IPS DF 6.9 (cell line): ENCODE results near the gene PERCC1.

ENCODE experiments used
- DNase-seq: peaks from one replicate; pipeline ENCODE4 v3.0.0-alpha.2; 2013; ENCODE audit warnings: low read depth, low spot score
- H3K27ac ChIP-seq: one replicate; pipeline ENCODE4 v1.5.1; 2013; ENCODE audit warnings: low read length, control low read depth
- H3K27me3 ChIP-seq: 2 replicates; pipeline ENCODE4 v1.6.1; 2013; ENCODE audit warnings: mild to moderate bottlenecking, low read length; ENCODE audit not compliant: control insufficient read depth, insufficient read depth
- H3K36me3 ChIP-seq: 2 replicates; pipeline ENCODE4 v1.6.1; 2013; ENCODE audit warnings: low read length; ENCODE audit not compliant: control insufficient read depth, insufficient read depth
- H3K4me1 ChIP-seq: 2 replicates; pipeline ENCODE4 v1.6.1; 2013; ENCODE audit warnings: low read length; ENCODE audit not compliant: control insufficient read depth, insufficient read depth
- H3K4me3 ChIP-seq: 2 replicates; pipeline ENCODE4 v1.5.1; 2013; ENCODE audit warnings: mild to moderate bottlenecking, low read length
- H3K9me3 ChIP-seq: 2 replicates; pipeline ENCODE4 v1.6.1; 2013; ENCODE audit warnings: low read length, inconsistent platforms; ENCODE audit not compliant: control insufficient read depth, insufficient read depth
- WGBS: extraction: QIAGEN DNeasy Blood & Tissue Kit; methylation state at CpG from one replicate; pipeline ENCODE4 v1.1.7; 2013; ENCODE audit warnings: mixed read lengths, missing lambda C conversion rate; ENCODE audit not compliant: insufficient read length, insufficient coverage; 5-methylcytosine and 5-hydroxymethylcytosine counted together

Gene PERCC1

GRCh38 chr16:1412847-1413246 is 18.0 kb upstream of the PERCC1 start:
- WGBS: no CpG with 5 or more reads among the region's 2 CpGs
- H3K4me3 ChIP-seq: no peak overlapping the region
- H3K4me1 ChIP-seq: no peaks in the 10 kb centered on the region; the same call in 1 of the 2 replicates
- no peaks in the 10 kb centered on the region for H3K36me3 ChIP-seq
- H3K9me3 ChIP-seq: no peaks in the 10 kb centered on the region
- no peaks in the 10 kb centered on the region for H3K27me3 ChIP-seq
- no peak for DNase-seq
- no peak overlapping the region for H3K27ac ChIP-seq

- Histone ChIP-seq H3K4me3 (peak overlapping the region; percentile 81; the same call in 1 of the 2 replicates), H3K4me1 (no peaks in the 10 kb centered on the region), H3K27ac (no peak overlapping the region), H3K27me3 (no peaks in the 10 kb centered on the region), H3K36me3 (no peaks in the 10 kb centered on the region; the same call in 1 of the 2 replicates), H3K9me3 (no peaks in the 10 kb centered on the region)
- peak; percentile 43 for DNase-seq
- WGBS: no CpG with 5 or more reads among the region's 85 CpGs
Observed at GRCh38 chr16:1413684-1414531, 17.0 kb upstream of the PERCC1 start.

- no peak for DNase-seq
- WGBS: no CpG with 5 or more reads among the region's 72 CpGs
- Histone ChIP-seq H3K27ac (no peak within 1 kb of the TSS), H3K36me3 (no peaks in the 10 kb centered on the region; the same call in 1 of the 2 replicates), H3K4me1 (no peaks in the 10 kb centered on the region), H3K4me3 (peak within 1 kb of the TSS; percentile 81; the same call in 1 of the 2 replicates), H3K9me3 (no peaks in the 10 kb centered on the region), H3K27me3 (no peaks in the 10 kb centered on the region)
Observed at GRCh38 chr16:1414532-1415260, 16.2 kb upstream of the PERCC1 start, which contains the start of gene UNKL. UNKL (minus strand) TSS chr16:1414704; CDS start chr16:1414691, 13 bp downstream.

- H3K4me3 ChIP-seq: no peak overlapping the region
- no peak overlapping the region for H3K27ac ChIP-seq
- H3K9me3 ChIP-seq: no peaks in the 10 kb centered on the region
- H3K27me3 ChIP-seq: no peaks in the 10 kb centered on the region
- DNase-seq: no peak
- H3K4me1 ChIP-seq: no peaks in the 10 kb centered on the region
- no peaks in the 10 kb centered on the region; the same call in 1 of the 2 replicates for H3K36me3 ChIP-seq
- no CpG with 5 or more reads among the region's 3 CpGs for WGBS
Observed at GRCh38 chr16:1416521-1416941, 14.3 kb upstream of the PERCC1 start.

GRCh38 chr16:1420111-1420539 is 10.8 kb upstream of the PERCC1 start:
- peak overlapping the region; percentile 77 for H3K4me3 ChIP-seq
- H3K9me3 ChIP-seq: no peaks in the 10 kb centered on the region
- no peaks in the 10 kb centered on the region for H3K27me3 ChIP-seq
- no CpG with 5 or more reads among the region's 22 CpGs for WGBS
- H3K36me3 ChIP-seq: no peaks in the 10 kb centered on the region; the same call in 1 of the 2 replicates
- H3K4me1 ChIP-seq: no peaks in the 10 kb centered on the region
- DNase-seq: no peak
- H3K27ac ChIP-seq: no peak overlapping the region

GRCh38 chr16:1422076-1422475 is 8.8 kb upstream of the PERCC1 start:
- H3K4me3 ChIP-seq: no peak overlapping the region
- no peaks in the 10 kb centered on the region for H3K4me1 ChIP-seq
- no peaks in the 10 kb centered on the region for H3K9me3 ChIP-seq
- H3K27ac ChIP-seq: no peak overlapping the region
- H3K36me3 ChIP-seq: no peaks in the 10 kb centered on the region; the same call in 1 of the 2 replicates
- no CpG with 5 or more reads among the region's 10 CpGs for WGBS
- DNase-seq: no peak
- no peaks in the 10 kb centered on the region for H3K27me3 ChIP-seq

GRCh38 chr16:1424028-1424427 is 6.8 kb upstream of the PERCC1 start:
- no peak overlapping the region for H3K4me3 ChIP-seq
- no peaks in the 10 kb centered on the region; the same call in 1 of the 2 replicates for H3K36me3 ChIP-seq
- WGBS: no CpG with 5 or more reads among the region's 12 CpGs
- no peaks in the 10 kb centered on the region for H3K27me3 ChIP-seq
- no peaks in the 10 kb centered on the region for H3K9me3 ChIP-seq
- peaks cover 1% of the 10 kb centered on the region; the same call in 1 of the 2 replicates for H3K4me1 ChIP-seq
- no peak for DNase-seq
- no peak overlapping the region for H3K27ac ChIP-seq

- no peaks in the 10 kb centered on the region; the same call in 1 of the 2 replicates for H3K36me3 ChIP-seq
- DNase-seq: no peak
- WGBS: no CpG with 5 or more reads among the region's 16 CpGs
- H3K4me3 ChIP-seq: no peak overlapping the region
- peaks cover 1% of the 10 kb centered on the region; the same call in 1 of the 2 replicates for H3K4me1 ChIP-seq
- no peaks in the 10 kb centered on the region for H3K27me3 ChIP-seq
- no peak overlapping the region for H3K27ac ChIP-seq
- no peaks in the 10 kb centered on the region for H3K9me3 ChIP-seq
Observed at GRCh38 chr16:1425616-1426370, 5.1 kb upstream of the PERCC1 start.

- Histone ChIP-seq H3K4me1 (peaks cover 1% of the 10 kb centered on the region; the same call in 1 of the 2 replicates), H3K27me3 (no peaks in the 10 kb centered on the region), H3K4me3 (no peak overlapping the region), H3K27ac (no peak overlapping the region), H3K9me3 (no peaks in the 10 kb centered on the region), H3K36me3 (no peaks in the 10 kb centered on the region; the same call in 1 of the 2 replicates)
- DNase-seq: no peak
- WGBS: no CpG with 5 or more reads among the region's 42 CpGs
Observed at GRCh38 chr16:1426734-1427471, 4.0 kb upstream of the PERCC1 start.
